ENCODE data around the gene SIL1. TPM values are rescaled to one million over a fixed set of nuclear protein-coding genes. Genes with fewer than 3 reads are reported as not detected.

SIL1 gene
- polyA plus RNA-seq, 1 donor (not counting 4 experiments of a cell fraction or from before 2014, with no cell fraction given): 45.4 TPM

DNA sequence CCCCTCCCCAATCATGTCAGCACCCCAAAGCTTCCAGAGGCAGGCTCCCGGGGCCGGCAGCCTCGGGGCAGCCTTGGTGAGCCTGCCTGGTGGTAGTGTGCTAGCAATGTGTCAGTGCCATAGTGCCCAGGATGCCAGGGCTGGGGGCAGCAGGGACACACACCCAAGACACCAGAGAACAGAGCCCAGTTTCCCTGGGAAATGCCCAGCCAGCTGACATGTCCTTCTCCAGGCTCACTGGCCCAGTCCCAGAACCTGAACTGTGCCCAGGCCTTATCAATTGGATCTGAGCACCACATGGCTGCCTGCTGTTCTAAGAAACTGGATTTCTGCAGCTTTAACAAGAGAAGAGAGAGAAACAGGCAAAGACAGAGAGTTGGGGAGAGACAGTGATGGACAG is 248.2 kb downstream of the SIL1 start:
- DNase-seq (ENCODE audit: low read depth, low spot score) (no peak), FAIRE-seq (no peak)
- Histone ChIP-seq H3K27ac (ENCODE audit: control insufficient read depth, insufficient read depth, low read length) (no peak overlapping the region), H3K79me2 (ENCODE audit: control insufficient read depth, insufficient read depth, low read length) (no peaks in the 10 kb centered on the region), H2AFZ (ENCODE audit: control insufficient read depth, low read length) (no peak overlapping the region), H3K4me3 (ENCODE audit: control insufficient read depth in 2 of 3, extremely low read depth in 1 of 3, insufficient read depth in 2 of 3, low read depth in 1 of 3, low read length in 3 of 3) (no peak overlapping the region), H3K9me3 (ENCODE audit: control insufficient read depth, low read depth, low read length) (no peaks in the 10 kb centered on the region), H3K27me3 (ENCODE audit: control insufficient read depth, extremely low read depth, insufficient read depth, low read length) (no peaks in the 10 kb centered on the region), H3K4me1 (ENCODE audit: control insufficient read depth, extremely low read depth, insufficient read depth, low read length) (peaks cover 10% of the 10 kb centered on the region), H3K9me1 (ENCODE audit: control insufficient read depth, extremely low read depth, insufficient read depth, low read length) (no peaks in the 10 kb centered on the region), H4K20me1 (ENCODE audit: control insufficient read depth, extremely low read depth, insufficient read depth, low read length) (peaks cover 4% of the 10 kb centered on the region), H3K9ac (ENCODE audit: control insufficient read depth, extremely low read depth, insufficient read depth, low read length) (no peak overlapping the region), H3K4me2 (ENCODE audit: control insufficient read depth, extremely low read depth, insufficient read depth, low read depth, low read length) (no peak overlapping the region), H3K36me3 (ENCODE audit: control insufficient read depth in 2 of 2, extremely low read depth in 1 of 2, insufficient read depth in 2 of 2, low read length in 2 of 2) (peaks cover 1 to 4% of the 10 kb centered on the region in 2 experiments)
- dilution Hi-C loops (cut with MboI; ENCODE audit: extremely low pct_ligation_motif_present, low sequenced_read_pairs): no loop called here
- TF ChIP-seq CTCF (optimal IDR thresholded peaks at IDR 0.05 in 1 of 3, IDR thresholded peaks at IDR 0.05 in 1 of 3, conservative IDR thresholded peaks at IDR 0.05 in 1 of 3; ENCODE audit: extremely low read depth in 1 of 3, insufficient read depth in 2 of 3, low read length in 3 of 3) (no peak), EZH2 (IDR thresholded peaks at IDR 0.05; ENCODE audit: low read length) (no peak)

DNA sequence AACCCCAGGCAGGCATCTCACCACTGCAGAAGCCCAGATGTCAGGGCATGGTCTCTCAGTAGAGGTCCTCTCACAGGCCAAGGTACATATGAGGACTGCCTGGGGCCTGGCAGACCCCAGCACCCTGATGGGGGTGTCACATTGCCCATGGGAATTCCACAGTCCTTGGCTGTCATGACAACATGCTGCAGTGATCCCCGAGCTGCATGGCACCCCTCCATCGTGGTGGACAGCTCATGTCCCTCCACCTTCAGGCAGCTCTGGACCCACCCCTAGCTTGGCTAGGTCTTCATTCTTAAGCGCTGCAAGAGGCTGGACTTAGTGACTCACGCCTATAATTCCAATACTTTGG is 249.0 kb downstream of the SIL1 start:
- H3K4me3 ChIP-seq (ENCODE audit: control insufficient read depth in 2 of 3, extremely low read depth in 1 of 3, insufficient read depth in 2 of 3, low read depth in 1 of 3, low read length in 3 of 3): no peak overlapping the region
- peaks cover 15% of the 10 kb centered on the region for H3K4me1 ChIP-seq (ENCODE audit: control insufficient read depth, extremely low read depth, insufficient read depth, low read length)
- H3K4me2 ChIP-seq (ENCODE audit: control insufficient read depth, extremely low read depth, insufficient read depth, low read depth, low read length): no peak overlapping the region
- H3K27ac ChIP-seq (ENCODE audit: control insufficient read depth, insufficient read depth, low read length): no peak overlapping the region
- FAIRE-seq (no peak), DNase-seq (ENCODE audit: low read depth, low spot score) (no peak)
- no peaks in the 10 kb centered on the region for H3K27me3 ChIP-seq (ENCODE audit: control insufficient read depth, extremely low read depth, insufficient read depth, low read length)
- H3K9ac ChIP-seq (ENCODE audit: control insufficient read depth, extremely low read depth, insufficient read depth, low read length): no peak overlapping the region
- no peaks in the 10 kb centered on the region for H4K20me1 ChIP-seq (ENCODE audit: control insufficient read depth, extremely low read depth, insufficient read depth, low read length)
- dilution Hi-C loops (cut with MboI; ENCODE audit: extremely low pct_ligation_motif_present, low sequenced_read_pairs): no loop called here
- no peaks in the 10 kb centered on the region for H3K9me3 ChIP-seq (ENCODE audit: control insufficient read depth, low read depth, low read length)
- no peaks in the 10 kb centered on the region for H3K9me1 ChIP-seq (ENCODE audit: control insufficient read depth, extremely low read depth, insufficient read depth, low read length)
- TF ChIP-seq CTCF (optimal IDR thresholded peaks at IDR 0.05 in 1 of 3, IDR thresholded peaks at IDR 0.05 in 1 of 3, conservative IDR thresholded peaks at IDR 0.05 in 1 of 3; ENCODE audit: extremely low read depth in 1 of 3, insufficient read depth in 2 of 3, low read length in 3 of 3): no peak
- TF ChIP-seq EZH2 (IDR thresholded peaks at IDR 0.05; ENCODE audit: low read length): no peak
- H3K36me3 ChIP-seq (ENCODE audit: control insufficient read depth in 2 of 2, extremely low read depth in 1 of 2, insufficient read depth in 2 of 2, low read length in 2 of 2): peaks cover 1 to 4% of the 10 kb centered on the region in 2 experiments
- H2AFZ ChIP-seq (ENCODE audit: control insufficient read depth, low read length): no peak overlapping the region
- H3K79me2 ChIP-seq (ENCODE audit: control insufficient read depth, insufficient read depth, low read length): no peaks in the 10 kb centered on the region
